A673 (cell line): ENCODE data around the gene TAS2R42. TPM values are rescaled to one million over a fixed set of nuclear protein-coding genes. Genes with fewer than 3 reads are reported as not detected.

Experiments used
- BruUV-seq: library from RNA; stranded (reverse); fragments of 400-500 nt; replicated peaks from 2 replicates; lab custom pipeline; 2021; lab: Mats Ljungman, UMichigan
- CTCF ChIA-PET: fragments of 300-600 bp; sonication (Branson Sonifier 250); formaldehyde crosslinking; loops from one replicate; lab custom pipeline; 2022; ENCODE audit warnings: antibody characterized with exemption; lab: Charles Lee
- POLR2A ChIA-PET: fragments of 300-600 bp; sonication (Branson Sonifier 250); formaldehyde crosslinking; loops from one replicate; lab custom pipeline; 2022; ENCODE audit warnings: antibody characterized with exemption; ENCODE audit not compliant: low non-redundant PET; lab: Charles Lee
- DNase-seq: peaks from one replicate; pipeline ENCODE4 v3.0.0-alpha.2; 2015; ENCODE audit warnings: low spot score
- H3K27ac ChIP-seq: fragments of 200-600 bp; sonication (generic); 2 replicates; pipeline ENCODE4 v1.5.1; 2016; ENCODE audit warnings: mixed run types, low read depth, mild to moderate bottlenecking, mixed read lengths, antibody characterized with exemption, low read length; ENCODE audit not compliant: poor library complexity, severe bottlenecking
- H3K27me3 ChIP-seq: fragments of 200-600 bp; sonication (generic); replicated peaks from 2 replicates; pipeline ENCODE4 v1.6.1; 2017; ENCODE audit warnings: mixed run types, low read depth, mild to moderate bottlenecking, mixed read lengths, antibody characterized with exemption, low read length; ENCODE audit not compliant: insufficient read depth, poor library complexity
- H3K36me3 ChIP-seq: fragments of 200-600 bp; sonication (generic); 2 replicates; pipeline ENCODE4 v1.6.1; 2016; ENCODE audit warnings: mixed run types, mild to moderate bottlenecking, mixed read lengths, antibody characterized with exemption, low read length; ENCODE audit not compliant: insufficient read depth, poor library complexity, severe bottlenecking
- H3K4me1 ChIP-seq: fragments of 200-600 bp; sonication (generic); 2 replicates; pipeline ENCODE4 v1.6.1; 2017; ENCODE audit warnings: mixed run types, mild to moderate bottlenecking, mixed read lengths, antibody characterized with exemption, low read length; ENCODE audit not compliant: insufficient read depth, poor library complexity, severe bottlenecking
- H3K4me3 ChIP-seq: fragments of 200-600 bp; sonication (generic); 2 replicates; pipeline ENCODE4 v1.5.1; 2016; ENCODE audit warnings: low read depth, mixed run types, mild to moderate bottlenecking, mixed read lengths, low read length; ENCODE audit not compliant: poor library complexity, severe bottlenecking
- H3K9me3 ChIP-seq: fragments of 200-600 bp; sonication (generic); 2 replicates; pipeline ENCODE4 v1.6.1; 2016; ENCODE audit warnings: mixed run types, low read depth, mild to moderate bottlenecking, mixed read lengths, antibody characterized with exemption, low read length; ENCODE audit not compliant: poor library complexity, severe bottlenecking
- EZH2 ChIP-seq: fragments of 200-600 bp; sonication (generic); IDR thresholded peaks from 2 replicates; pipeline ENCODE4 v1.6.1; 2017; ENCODE audit warnings: borderline replicate concordance, low read depth, mild to moderate bottlenecking, mixed read lengths, antibody characterized with exemption, low read length; ENCODE audit not compliant: poor library complexity, severe bottlenecking
- intact Hi-C: fragments of 100-400 bp; cut with micrococcal nuclease; formaldehyde crosslinking; loops from one replicate; pipeline ENCODE4 v1.10.0; 2022; ENCODE audit not compliant: unreplicated experiment
- total RNA-seq: library from RNA; stranded (reverse); gene quantifications from 2 replicates; pipeline ENCODE4 v1.2.3, GENCODE V29; 2021
- TF ChIP-seq, protein P1 (sequence below): fragments of 300-800, 200-600 bp; sonication (generic); conservative IDR thresholded peaks from 2 replicates; pipeline ENCODE4 v1.5.1; 2017; ENCODE audit warnings: low read depth, mild to moderate bottlenecking, antibody characterized with exemption, low read length, moderate library complexity, mixed read lengths

The TAS2R42 gene
- total RNA-seq, 1 experiment from 2014 or later: not detected

GRCh38 chr12:11164384-11164783 is 22.4 kb downstream of the TAS2R42 start:
- no peak for DNase-seq
- TF ChIP-seq EZH2: no peak
- TF ChIP-seq, protein P1, sequence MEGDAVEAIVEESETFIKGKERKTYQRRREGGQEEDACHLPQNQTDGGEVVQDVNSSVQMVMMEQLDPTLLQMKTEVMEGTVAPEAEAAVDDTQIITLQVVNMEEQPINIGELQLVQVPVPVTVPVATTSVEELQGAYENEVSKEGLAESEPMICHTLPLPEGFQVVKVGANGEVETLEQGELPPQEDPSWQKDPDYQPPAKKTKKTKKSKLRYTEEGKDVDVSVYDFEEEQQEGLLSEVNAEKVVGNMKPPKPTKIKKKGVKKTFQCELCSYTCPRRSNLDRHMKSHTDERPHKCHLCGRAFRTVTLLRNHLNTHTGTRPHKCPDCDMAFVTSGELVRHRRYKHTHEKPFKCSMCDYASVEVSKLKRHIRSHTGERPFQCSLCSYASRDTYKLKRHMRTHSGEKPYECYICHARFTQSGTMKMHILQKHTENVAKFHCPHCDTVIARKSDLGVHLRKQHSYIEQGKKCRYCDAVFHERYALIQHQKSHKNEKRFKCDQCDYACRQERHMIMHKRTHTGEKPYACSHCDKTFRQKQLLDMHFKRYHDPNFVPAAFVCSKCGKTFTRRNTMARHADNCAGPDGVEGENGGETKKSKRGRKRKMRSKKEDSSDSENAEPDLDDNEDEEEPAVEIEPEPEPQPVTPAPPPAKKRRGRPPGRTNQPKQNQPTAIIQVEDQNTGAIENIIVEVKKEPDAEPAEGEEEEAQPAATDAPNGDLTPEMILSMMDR: no peak
- no peaks in the 10 kb centered on the region for H3K4me1 ChIP-seq
- intact Hi-C loops: no loop called here
- no peaks in the 10 kb centered on the region for H3K9me3 ChIP-seq
- CTCF ChIA-PET: no interaction called here
- POLR2A ChIA-PET: no interaction called here
- no peak overlapping the region for H3K27ac ChIP-seq
- BruUV-seq: no TSS peak
- peaks cover 23% of the 10 kb centered on the region for H3K36me3 ChIP-seq
- H3K27me3 ChIP-seq: no peaks in the 10 kb centered on the region
- H3K4me3 ChIP-seq: no peak overlapping the region

- POLR2A ChIA-PET: interaction anchor here (0.9 kb wide), 1 partner anchor 9 kb away, joined by 4 read pairs; the partner anchor contains the start of gene SMIM10L1
- intact Hi-C loops: no loop called here
Measured at GRCh38 chr12:11162502-11162901, 24.2 kb downstream of the TAS2R42 start.

GRCh38 chr12:11158885-11159444 is 27.8 kb downstream of the TAS2R42 start:
- Histone ChIP-seq H3K36me3 (peaks cover 18% of the 10 kb centered on the region), H3K4me1 (no peaks in the 10 kb centered on the region), H3K9me3 (peaks cover 34% of the 10 kb centered on the region), H3K4me3 (no peak overlapping the region), H3K27me3 (no peaks in the 10 kb centered on the region), H3K27ac (no peak overlapping the region)
- no TSS peak for BruUV-seq
- intact Hi-C loops: no loop called here
- DNase-seq: no peak
- TF ChIP-seq, protein P1: no peak
- no peak for TF ChIP-seq EZH2
- ChIA-PET CTCF (no interaction called here), POLR2A (no interaction called here)

More at GRCh38 chr12:11162502-11162901, 24.2 kb downstream of the TAS2R42 start:
- no TSS peak for BruUV-seq
- H3K36me3 ChIP-seq: peaks cover 27% of the 10 kb centered on the region
- no peaks in the 10 kb centered on the region for H3K9me3 ChIP-seq
- TF ChIP-seq, protein P1: no peak
- no peak for TF ChIP-seq EZH2
- CTCF ChIA-PET: no interaction called here
- H3K4me1 ChIP-seq: no peaks in the 10 kb centered on the region
- no peak overlapping the region for H3K4me3 ChIP-seq
- no peak for DNase-seq
- no peaks in the 10 kb centered on the region for H3K27me3 ChIP-seq
- no peak overlapping the region for H3K27ac ChIP-seq
